ENCODE measurements around the gene OBSL1. TPM values are rescaled to one million over a fixed set of nuclear protein-coding genes. Genes with fewer than 3 reads are reported as not detected.

The OBSL1 gene
- total RNA-seq, 1 donor from 2014 or later, result 168 TPM

GRCh38 chr2:219563271-219563928 lies 7.9 kb downstream of the OBSL1 start:
- Mint-ChIP-seq H3K4me3 (ENCODE audit: unreplicated experiment) (no peak overlapping the region), H3K27me3 (ENCODE audit: unreplicated experiment) (no peaks in the 10 kb centered on the region), H3K27ac (ENCODE audit: unreplicated experiment) (no peak overlapping the region), H3K9me3 (ENCODE audit: unreplicated experiment) (no peaks in the 10 kb centered on the region), H3K4me1 (ENCODE audit: unreplicated experiment) (peaks cover 2% of the 10 kb centered on the region), H3K36me3 (ENCODE audit: unreplicated experiment) (peaks cover 34% of the 10 kb centered on the region)
- no peak for DNase-seq (ENCODE audit: extremely low spot score, unreplicated experiment)
- no peak for TF ChIP-seq CTCF (IDR thresholded peaks at IDR 0.05)

GRCh38 chr2:219562049-219563020 lies 9.0 kb downstream of the OBSL1 start:
- no peak overlapping the region for H3K27ac Mint-ChIP-seq (ENCODE audit: unreplicated experiment)
- H3K4me1 Mint-ChIP-seq (ENCODE audit: unreplicated experiment), result peaks cover 2% of the 10 kb centered on the region
- H3K36me3 Mint-ChIP-seq (ENCODE audit: unreplicated experiment), result peaks cover 32% of the 10 kb centered on the region
- DNase-seq (ENCODE audit: extremely low spot score, unreplicated experiment), result no peak
- no peaks in the 10 kb centered on the region for H3K27me3 Mint-ChIP-seq (ENCODE audit: unreplicated experiment)
- H3K9me3 Mint-ChIP-seq (ENCODE audit: unreplicated experiment), result no peaks in the 10 kb centered on the region
- no peak for TF ChIP-seq CTCF (IDR thresholded peaks at IDR 0.05)
- H3K4me3 Mint-ChIP-seq (ENCODE audit: unreplicated experiment), result no peak overlapping the region

- Mint-ChIP-seq H3K36me3 (ENCODE audit: unreplicated experiment) (peaks cover 26% of the 10 kb centered on the region), H3K4me3 (ENCODE audit: unreplicated experiment) (no peak overlapping the region), H3K27ac (ENCODE audit: unreplicated experiment) (no peak overlapping the region), H3K27me3 (ENCODE audit: unreplicated experiment) (no peaks in the 10 kb centered on the region), H3K9me3 (ENCODE audit: unreplicated experiment) (no peaks in the 10 kb centered on the region), H3K4me1 (ENCODE audit: unreplicated experiment) (peaks cover 2% of the 10 kb centered on the region)
- no peak for DNase-seq (ENCODE audit: extremely low spot score, unreplicated experiment)
- TF ChIP-seq CTCF (IDR thresholded peaks at IDR 0.05), result no peak
These were observed 9.9 kb downstream of the OBSL1 start for GRCh38 chr2:219561179-219562048.

- Mint-ChIP-seq H3K27me3 (ENCODE audit: unreplicated experiment) (no peaks in the 10 kb centered on the region), H3K27ac (ENCODE audit: unreplicated experiment) (no peak overlapping the region), H3K36me3 (ENCODE audit: unreplicated experiment) (peaks cover 20% of the 10 kb centered on the region), H3K4me1 (ENCODE audit: unreplicated experiment) (peaks cover 2% of the 10 kb centered on the region), H3K9me3 (ENCODE audit: unreplicated experiment) (no peaks in the 10 kb centered on the region), H3K4me3 (ENCODE audit: unreplicated experiment) (no peak overlapping the region)
- TF ChIP-seq CTCF (IDR thresholded peaks at IDR 0.05), result no peak
- no peak for DNase-seq (ENCODE audit: extremely low spot score, unreplicated experiment)
These were observed 10.5 kb downstream of the OBSL1 start for GRCh38 chr2:219560893-219561178.

Data from osteocyte (in vitro differentiated cells).